CD4-positive, alpha-beta T cell (primary cell): ENCODE data around the gene ZNF500. TPM values are rescaled to one million over a fixed set of nuclear protein-coding genes. Genes with fewer than 3 reads are reported as not detected.
"Not testable (repeated sequence)": the region's sequence is repeated elsewhere in the genome, so short reads cannot be mapped to it uniquely, and the experiment has no call there.

Experiments used
- ATAC-seq: fragments of 200-7000 bp; cut with Tn5 transposase; one replicate; pipeline ENCODE4 v1.10.0; 2022; ENCODE audit warnings: mild to moderate bottlenecking; ENCODE audit not compliant: poor library complexity
- CTCF ChIA-PET: fragments of 350-600 bp; sonication (Branson Sonifier 250); formaldehyde crosslinking; loops from one replicate; lab custom pipeline; 2021; ENCODE audit warnings: antibody characterized with exemption, inconsistent platforms; lab: Charles Lee
- POLR2A ChIA-PET: fragments of 350-600 bp; sonication (Branson Sonifier 250); formaldehyde crosslinking; loops from one replicate; lab custom pipeline; 2021; ENCODE audit warnings: antibody characterized with exemption, inconsistent platforms; lab: Charles Lee
- DNase-seq, 14 experiments: peaks; one replicate each; pipeline ENCODE4 v3.0.0-alpha.2; 2013 to 2020; ENCODE audit warnings: mixed read lengths in 2 of 14
- H3K27ac ChIP-seq, 2 donors: one replicate each; pipeline versions ENCODE4 v1.5.1 to v1.7.0; 2013; ENCODE audit warnings: low read length in 2 of 2, low read depth in 1 of 2, mild to moderate bottlenecking in 1 of 2
- H3K27me3 ChIP-seq, 2 experiments: 1 replicate in 1 of 2; 2 replicates in 1 of 2; pipeline versions ENCODE4 v1.6.1 to v1.7.0; 2013; ENCODE audit warnings: low read length in 2 of 2, control low read depth in 1 of 2, mild to moderate bottlenecking in 1 of 2, moderate library complexity in 1 of 2; ENCODE audit not compliant: insufficient read depth in 2 of 2, control insufficient read depth in 1 of 2
- H3K36me3 ChIP-seq: one replicate; pipeline ENCODE4 v1.6.1; 2013; ENCODE audit warnings: low read length, control low read depth; ENCODE audit not compliant: insufficient read depth
- H3K4me1 ChIP-seq: one replicate; pipeline ENCODE4 v1.6.1; 2013; ENCODE audit warnings: low read length, control low read depth; ENCODE audit not compliant: insufficient read depth
- H3K4me3 ChIP-seq: one replicate; pipeline ENCODE4 v1.5.1; 2013; ENCODE audit warnings: mild to moderate bottlenecking, low read length, moderate library complexity
- H3K9me3 ChIP-seq, 2 experiments: 1 replicate in 1 of 2; 2 replicates in 1 of 2; pipeline versions ENCODE4 v1.6.1 to v1.7.0; 2013; ENCODE audit warnings: low read length in 2 of 2, mild to moderate bottlenecking in 2 of 2, control low read depth in 1 of 2, moderate library complexity in 1 of 2; ENCODE audit not compliant: control insufficient read depth in 1 of 2, insufficient read depth in 1 of 2
- H3K27ac Mint-ChIP-seq: one replicate; pipeline ENCODE4 v1.8.0; 2020; ENCODE audit warnings: mixed read lengths
- H3K27me3 Mint-ChIP-seq: one replicate; pipeline ENCODE4 v1.8.0; 2021; ENCODE audit warnings: mixed read lengths
- H3K36me3 Mint-ChIP-seq: one replicate; pipeline ENCODE4 v1.8.0; 2021; ENCODE audit warnings: low read depth, mixed read lengths
- H3K4me1 Mint-ChIP-seq: one replicate; pipeline ENCODE4 v1.8.0; 2021; ENCODE audit warnings: low read depth, mixed read lengths
- H3K4me3 Mint-ChIP-seq: one replicate; pipeline ENCODE4 v1.8.0; 2020; ENCODE audit warnings: mild to moderate bottlenecking, mixed read lengths
- H3K9me3 Mint-ChIP-seq: one replicate; pipeline ENCODE4 v1.8.0; 2020; ENCODE audit warnings: mixed read lengths
- CTCF ChIP-seq: fragments of 200-600 bp; IDR thresholded peaks from one replicate; pipeline ENCODE4 v1.8.0; 2022; ENCODE audit warnings: antibody characterized with exemption, mild to moderate bottlenecking
- intact Hi-C, 2 experiments: fragments of 100-400 bp; cut with DNase I in 1 of 2; cut with micrococcal nuclease in 1 of 2; formaldehyde crosslinking; loops; one replicate each; pipeline versions ENCODE4 v1.15.1 to v1.9.0; 2023 to 2025; cut with DNase I, micrococcal nuclease
- total RNA-seq, 174 experiments: library from RNA in 2 of 174; stranded (reverse) in 2 of 174; gene quantifications; one replicate each; pipeline ENCODE4 v1.2.3 and lab custom pipeline; 2021 to 2026

The ZNF500 gene
- total RNA-seq, 2 experiments from 2014 or later = 11.8 to 12.4 TPM

DNA sequence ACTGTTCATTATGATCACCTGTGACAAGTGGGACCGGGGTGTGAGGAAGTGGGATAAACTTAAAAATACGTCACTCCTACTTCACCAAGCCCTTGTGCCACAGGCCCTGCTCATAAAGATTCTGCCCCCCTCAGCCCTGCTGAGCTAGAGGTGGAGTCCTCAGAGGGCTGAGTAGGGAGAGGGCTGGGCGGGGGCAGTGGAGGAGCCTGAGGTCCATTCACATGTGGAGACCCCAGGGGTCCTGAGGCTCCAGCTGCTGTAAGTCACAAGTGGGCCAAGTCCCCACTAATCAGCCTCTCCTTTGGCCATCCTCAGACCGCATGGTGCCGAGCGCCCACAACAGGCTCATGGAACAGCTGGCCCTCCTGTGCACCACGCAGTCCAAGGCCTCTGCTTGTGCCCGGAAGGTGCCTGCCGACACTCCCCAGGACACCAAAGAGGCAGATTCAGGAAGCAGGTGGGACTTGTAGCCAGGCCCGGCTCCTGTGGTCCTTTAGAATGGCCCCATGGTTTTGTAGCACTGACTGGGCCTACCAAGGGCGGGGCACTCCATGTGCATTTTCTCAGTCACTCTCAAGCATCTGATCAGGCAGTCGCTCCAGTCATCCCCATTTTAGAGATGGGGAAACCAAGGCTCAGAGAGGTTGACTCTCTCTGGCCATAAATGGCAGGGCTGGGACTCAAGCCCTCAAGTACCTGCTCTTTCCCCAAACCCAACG is 22.2 kb downstream of the ZNF500 start:
- Histone ChIP-seq H3K36me3 (no peaks in the 10 kb centered on the region), H3K9me3 (no peaks in the 10 kb centered on the region), H3K27ac (no peak overlapping the region), H3K4me1 (peaks cover 24% of the 10 kb centered on the region), H3K4me3 (no peak overlapping the region), H3K27me3 (no peaks in the 10 kb centered on the region)
- H3K4me3 Mint-ChIP-seq = no peak overlapping the region
- H3K27ac Mint-ChIP-seq = no peak overlapping the region
- DNase-seq (no peak), ATAC-seq (no peak)
- no peaks in the 10 kb centered on the region for H3K9me3 Mint-ChIP-seq
- no peaks in the 10 kb centered on the region for H3K27me3 Mint-ChIP-seq
- CTCF ChIA-PET = no interaction called here
- intact Hi-C loops = no loop called here
- no peak for TF ChIP-seq CTCF
- no peaks in the 10 kb centered on the region for H3K36me3 Mint-ChIP-seq
- POLR2A ChIA-PET = no interaction called here
- H3K4me1 Mint-ChIP-seq = peaks cover 8% of the 10 kb centered on the region

DNA sequence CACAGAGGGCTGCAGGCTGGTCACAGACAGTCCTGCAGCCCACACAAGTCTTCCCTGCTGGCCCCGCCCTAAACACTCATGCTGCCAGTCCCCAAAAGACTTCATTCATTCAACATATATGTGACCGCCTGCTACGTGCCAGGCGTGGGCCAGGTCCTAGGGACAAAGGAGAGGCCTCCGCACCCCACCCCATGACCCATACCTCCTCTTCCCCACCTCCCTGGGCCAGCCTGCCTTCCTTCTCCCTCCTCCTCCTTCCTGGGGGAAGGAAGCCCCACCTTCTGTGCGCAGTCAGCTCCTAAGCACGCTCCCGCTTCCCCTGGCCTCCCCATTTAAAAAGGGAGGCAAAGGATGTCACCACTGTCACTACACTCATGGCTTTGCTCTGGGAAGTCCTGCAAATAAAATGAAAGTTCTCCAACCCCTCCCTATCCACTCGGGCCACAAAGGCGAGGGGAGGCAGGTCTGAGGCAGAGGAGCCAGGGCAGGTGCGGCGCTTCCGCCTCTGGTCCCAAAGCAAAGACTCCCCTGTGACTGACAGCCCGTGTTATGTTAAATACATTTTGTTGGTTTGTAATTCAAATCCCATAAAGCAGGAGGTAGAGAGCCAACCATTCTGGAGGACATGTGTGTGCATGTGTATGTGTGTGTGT is 23.6 kb downstream of the ZNF500 start:
- Histone ChIP-seq H3K9me3 (no peaks in the 10 kb centered on the region), H3K36me3 (no peaks in the 10 kb centered on the region), H3K4me3 (peak overlapping the region; percentile 17), H3K27ac (no peak overlapping the region), H3K27me3 (no peaks in the 10 kb centered on the region), H3K4me1 (peaks cover 20% of the 10 kb centered on the region)
- H3K27me3 Mint-ChIP-seq = no peaks in the 10 kb centered on the region
- TF ChIP-seq CTCF = no peak
- H3K27ac Mint-ChIP-seq = no peak overlapping the region
- CTCF ChIA-PET = no interaction called here
- intact Hi-C loops = no loop called here
- H3K4me3 Mint-ChIP-seq = peak overlapping the region; percentile 25
- no peaks in the 10 kb centered on the region for H3K36me3 Mint-ChIP-seq
- POLR2A ChIA-PET = no interaction called here
- no peaks in the 10 kb centered on the region for H3K9me3 Mint-ChIP-seq
- ATAC-seq = no peak
- peaks cover 8% of the 10 kb centered on the region for H3K4me1 Mint-ChIP-seq
- no peak for DNase-seq

GRCh38 chr16:4738370-4738769 is 28.6 kb downstream of the ZNF500 start:
- H3K36me3 ChIP-seq, H3K9me3 ChIP-seq, H3K36me3 Mint-ChIP-seq, DNase-seq, CTCF ChIA-PET, ATAC-seq, H3K4me3 ChIP-seq, H3K4me3 Mint-ChIP-seq, H3K27ac Mint-ChIP-seq, H3K27ac ChIP-seq, H3K27me3 ChIP-seq, H3K27me3 Mint-ChIP-seq, H3K9me3 Mint-ChIP-seq: not testable (repeated sequence)
- POLR2A ChIA-PET = interaction anchor here (0.6 kb wide), 1 partner anchor 28 kb away, joined by 5 read pairs; no protein-coding TSS in a partner anchor
- intact Hi-C loops = loop anchor here in 1 of 2 experiments (10.0 kb wide), 3 partner anchors 216 to 336 kb away; partner anchors contain the start of genes ALG1, NAGPA and SEC14L5
- H3K4me1 ChIP-seq = peaks cover 23% of the 10 kb centered on the region
- H3K4me1 Mint-ChIP-seq = peaks cover 23% of the 10 kb centered on the region
